ENCODE results near the gene KCTD7.
"Not testable (repeated sequence)": the region's sequence is repeated elsewhere in the genome, so short reads cannot be mapped to it uniquely, and the experiment has no call there.

The KCTD7 gene

GRCh38 chr7:66669496-66669895, 40.8 kb downstream of the KCTD7 start:
- CTCF ChIA-PET: interaction anchor here (0.6 kb wide), 1 partner anchor 121 kb away, joined by 3 read pairs; no protein-coding TSS in a partner anchor
- no peak for DNase-seq (ENCODE audit: extremely low spot score)
- no peak for TF ChIP-seq FOXM1 (IDR thresholded peaks at IDR 0.05; ENCODE audit: borderline replicate concordance)
- TF ChIP-seq NFRKB (IDR thresholded peaks at IDR 0.05): no peak
- TF ChIP-seq CTBP1 (IDR thresholded peaks at IDR 0.05; ENCODE audit: borderline replicate concordance): no peak
- TF ChIP-seq LEF1 (IDR thresholded peaks at IDR 0.05; ENCODE audit: borderline replicate concordance): no peak
- TF ChIP-seq SUZ12 (IDR thresholded peaks at IDR 0.05): no peak
- no peak for TF ChIP-seq SP1 (IDR thresholded peaks at IDR 0.05)
- no peak for TF ChIP-seq FOXA1 (IDR thresholded peaks at IDR 0.05)
- no peak for TF ChIP-seq BHLHE40 (IDR thresholded peaks at IDR 0.05; ENCODE audit: borderline replicate concordance)
- TF ChIP-seq HDGF (IDR thresholded peaks at IDR 0.05; ENCODE audit: borderline replicate concordance): no peak
- POLR2A ChIA-PET: interaction anchor here (0.9 kb wide), 1 partner anchor 9 kb away, joined by 3 read pairs; no protein-coding TSS in a partner anchor

- TF ChIP-seq NFRKB (IDR thresholded peaks at IDR 0.05): no peak
- TF ChIP-seq SUZ12 (IDR thresholded peaks at IDR 0.05): no peak
- TF ChIP-seq ZNF384 (IDR thresholded peaks at IDR 0.05): no peak
- no peak for TF ChIP-seq FOXM1 (IDR thresholded peaks at IDR 0.05; ENCODE audit: borderline replicate concordance)
- no peak for TF ChIP-seq BHLHE40 (IDR thresholded peaks at IDR 0.05; ENCODE audit: borderline replicate concordance)
- TF ChIP-seq HDGF (IDR thresholded peaks at IDR 0.05; ENCODE audit: borderline replicate concordance): no peak
- TF ChIP-seq ARNT (IDR thresholded peaks at IDR 0.05): no peak
- no peak for TF ChIP-seq FOXK2 (IDR thresholded peaks at IDR 0.05)
- no peak for TF ChIP-seq LEF1 (IDR thresholded peaks at IDR 0.05; ENCODE audit: borderline replicate concordance)
- TF ChIP-seq PKNOX1 (IDR thresholded peaks at IDR 0.05): no peak
- no peak for TF ChIP-seq L3MBTL2 (conservative IDR thresholded peaks at IDR 0.05)
- no peak for TF ChIP-seq ELF4 (IDR thresholded peaks at IDR 0.05)
- no peak for TF ChIP-seq TARDBP (IDR thresholded peaks at IDR 0.05)
- TF ChIP-seq CTBP1 (IDR thresholded peaks at IDR 0.05; ENCODE audit: borderline replicate concordance): no peak
- TF ChIP-seq SP1 (IDR thresholded peaks at IDR 0.05): no peak
- TF ChIP-seq FOXA1 (IDR thresholded peaks at IDR 0.05): no peak
- CTCF ChIA-PET: no interaction called here
- POLR2A ChIA-PET: no interaction called here
- DNase-seq (ENCODE audit: extremely low spot score): no peak
Measured at GRCh38 chr7:66671034-66671433, 42.4 kb downstream of the KCTD7 start.

- CTCF ChIA-PET; POLR2A ChIA-PET; DNase-seq (ENCODE audit: extremely low spot score): not testable (repeated sequence)
Measured at GRCh38 chr7:66671486-66671885, 42.8 kb downstream of the KCTD7 start.

- CTCF ChIA-PET; DNase-seq (ENCODE audit: extremely low spot score); POLR2A ChIA-PET: not testable (repeated sequence)
Measured at GRCh38 chr7:66672432-66673123, 43.9 kb downstream of the KCTD7 start.

GRCh38 chr7:66673124-66673640, 44.5 kb downstream of the KCTD7 start:
- POLR2A ChIA-PET; CTCF ChIA-PET; DNase-seq (ENCODE audit: extremely low spot score): not testable (repeated sequence)

GRCh38 chr7:66679633-66680244, 51.1 kb downstream of the KCTD7 start:
- TF ChIP-seq SP1 (IDR thresholded peaks at IDR 0.05) (no peak), PKNOX1 (IDR thresholded peaks at IDR 0.05) (no peak), CTBP1 (IDR thresholded peaks at IDR 0.05; ENCODE audit: borderline replicate concordance) (no peak), FOXM1 (IDR thresholded peaks at IDR 0.05; ENCODE audit: borderline replicate concordance) (no peak), ZNF384 (IDR thresholded peaks at IDR 0.05) (no peak), NFRKB (IDR thresholded peaks at IDR 0.05) (no peak), SUZ12 (IDR thresholded peaks at IDR 0.05) (no peak), L3MBTL2 (conservative IDR thresholded peaks at IDR 0.05) (no peak), BHLHE40 (IDR thresholded peaks at IDR 0.05; ENCODE audit: borderline replicate concordance) (no peak), FOXA1 (IDR thresholded peaks at IDR 0.05) (no peak), FOXK2 (IDR thresholded peaks at IDR 0.05) (no peak), ARNT (IDR thresholded peaks at IDR 0.05) (no peak)
- ChIA-PET POLR2A (no interaction called here), CTCF (interaction anchor here (0.6 kb wide), 1 partner anchor 847 kb away, joined by 4 read pairs; no protein-coding TSS in a partner anchor)
- DNase-seq (ENCODE audit: extremely low spot score): no peak

GRCh38 chr7:66681491-66682349, 53.0 kb downstream of the KCTD7 start:
- CTCF ChIA-PET: interaction anchor here (1.1 kb wide), 1 partner anchor 50 kb away, joined by 3 read pairs; no protein-coding TSS in a partner anchor
- peak; percentile 86 for DNase-seq (ENCODE audit: extremely low spot score)
- TF ChIP-seq FOXM1 (IDR thresholded peaks at IDR 0.05; ENCODE audit: borderline replicate concordance): no peak
- TF ChIP-seq SP1 (IDR thresholded peaks at IDR 0.05): no peak
- TF ChIP-seq ELF4 (IDR thresholded peaks at IDR 0.05): peak; percentile 41; the same call in 1 of the 2 replicates
- TF ChIP-seq PKNOX1 (IDR thresholded peaks at IDR 0.05): no peak
- TF ChIP-seq L3MBTL2 (conservative IDR thresholded peaks at IDR 0.05): peak; percentile 66
- POLR2A ChIA-PET: interaction anchor here (0.7 to 2.0 kb wide), 4 partner anchors 13 to 54 kb away, joined by 3 to 10 read pairs (median 4); partner anchors contain the start of gene KCTD7

Measured in HEK293T (cell line).